ENCODE results near the gene DPCD.
"Not testable (repeated sequence)": the region's sequence is repeated elsewhere in the genome, so short reads cannot be mapped to it uniquely, and the experiment has no call there.

DPCD gene

GRCh38 chr10:101617102-101617823 lies 29.1 kb downstream of the DPCD start:
- FAIRE-seq (no peak), DNase-seq (ENCODE audit: low spot score) (no peak)

GRCh38 chr10:101617824-101618568 lies 29.9 kb downstream of the DPCD start:
- FAIRE-seq (no peak), DNase-seq (ENCODE audit: low spot score) (no peak)

DNA sequence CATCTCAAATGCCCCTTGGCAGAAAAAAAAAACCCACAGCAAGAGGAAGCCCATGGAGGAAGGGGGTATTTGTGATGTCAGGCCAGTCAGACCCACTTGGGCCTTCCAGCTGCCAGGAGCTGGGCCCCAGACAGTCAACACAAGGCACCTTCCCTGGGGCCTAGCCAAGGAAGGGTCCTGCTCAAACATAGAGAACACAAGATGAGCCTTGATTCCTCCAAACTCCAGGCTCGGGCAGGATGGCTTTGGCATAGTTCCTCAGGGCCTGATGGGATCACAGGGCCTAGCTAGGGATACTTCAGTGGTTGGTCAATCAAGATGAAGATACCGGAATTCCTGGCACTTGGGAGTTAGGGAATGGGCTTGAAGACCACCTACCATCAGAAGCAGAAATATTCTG lies 30.8 kb downstream of the DPCD start:
- no peak for FAIRE-seq
- DNase-seq (ENCODE audit: low spot score): no peak

- no peak for FAIRE-seq
Measured at GRCh38 chr10:101619983-101620382, 31.9 kb downstream of the DPCD start.

GRCh38 chr10:101623528-101623927 lies 35.4 kb downstream of the DPCD start:
- no peak for FAIRE-seq

More at GRCh38 chr10:101619983-101620382, 31.9 kb downstream of the DPCD start:
- DNase-seq (ENCODE audit: low spot score): no peak

GRCh38 chr10:101624526-101625102 lies 36.5 kb downstream of the DPCD start:
- DNase-seq (ENCODE audit: low spot score) (no peak), FAIRE-seq (no peak)

More at GRCh38 chr10:101623528-101623927, 35.4 kb downstream of the DPCD start:
- DNase-seq (ENCODE audit: low spot score): no peak

DNA sequence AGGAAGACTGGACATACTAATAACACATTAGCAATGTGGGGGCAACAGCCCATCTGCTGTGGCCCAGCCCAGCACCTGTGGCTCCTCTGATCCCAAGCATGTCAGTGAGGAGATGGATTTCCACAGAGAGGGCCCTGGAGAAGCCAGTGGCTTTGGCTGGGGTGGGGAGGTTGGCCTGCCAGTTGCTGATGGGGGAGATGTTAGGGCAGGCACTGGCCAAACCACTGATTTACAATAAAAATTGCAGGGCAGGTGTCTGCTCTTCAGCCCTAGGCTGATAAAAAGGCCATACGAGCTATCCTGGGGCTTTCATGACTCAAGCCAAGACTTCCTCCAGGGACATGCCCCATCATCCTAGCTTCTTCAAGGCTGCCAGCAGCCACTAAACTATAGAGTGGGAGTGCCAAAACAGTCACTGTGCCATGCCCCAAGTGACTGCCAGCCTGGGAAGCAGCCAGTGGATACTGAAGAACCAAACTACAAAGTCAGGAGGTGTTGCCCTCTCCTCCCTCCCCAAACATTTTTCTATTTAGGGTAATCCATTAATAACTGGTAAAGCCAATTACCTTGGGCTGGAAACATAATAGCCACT lies 37.8 kb downstream of the DPCD start:
- FAIRE-seq (no peak), DNase-seq (ENCODE audit: low spot score) (no peak)

- no peak for FAIRE-seq
- no peak for DNase-seq (ENCODE audit: low spot score)
Measured at GRCh38 chr10:101629837-101630632, 41.9 kb downstream of the DPCD start.

DNA sequence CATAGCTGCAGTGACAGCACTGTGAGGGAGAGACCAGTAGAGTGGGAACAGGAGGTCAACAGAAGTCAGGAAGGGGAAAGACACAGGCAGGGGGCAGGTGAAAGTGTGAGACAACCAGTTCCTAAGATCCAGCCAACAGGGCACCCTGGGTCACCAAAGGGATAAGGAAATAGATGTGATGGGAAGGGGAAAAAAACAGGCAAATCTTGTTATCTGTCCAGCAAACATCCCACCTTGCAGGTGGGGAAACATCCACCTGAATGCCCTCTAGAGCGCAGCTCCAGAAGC lies 42.5 kb downstream of the DPCD start:
- FAIRE-seq (no peak), DNase-seq (ENCODE audit: low spot score) (no peak)

DNA sequence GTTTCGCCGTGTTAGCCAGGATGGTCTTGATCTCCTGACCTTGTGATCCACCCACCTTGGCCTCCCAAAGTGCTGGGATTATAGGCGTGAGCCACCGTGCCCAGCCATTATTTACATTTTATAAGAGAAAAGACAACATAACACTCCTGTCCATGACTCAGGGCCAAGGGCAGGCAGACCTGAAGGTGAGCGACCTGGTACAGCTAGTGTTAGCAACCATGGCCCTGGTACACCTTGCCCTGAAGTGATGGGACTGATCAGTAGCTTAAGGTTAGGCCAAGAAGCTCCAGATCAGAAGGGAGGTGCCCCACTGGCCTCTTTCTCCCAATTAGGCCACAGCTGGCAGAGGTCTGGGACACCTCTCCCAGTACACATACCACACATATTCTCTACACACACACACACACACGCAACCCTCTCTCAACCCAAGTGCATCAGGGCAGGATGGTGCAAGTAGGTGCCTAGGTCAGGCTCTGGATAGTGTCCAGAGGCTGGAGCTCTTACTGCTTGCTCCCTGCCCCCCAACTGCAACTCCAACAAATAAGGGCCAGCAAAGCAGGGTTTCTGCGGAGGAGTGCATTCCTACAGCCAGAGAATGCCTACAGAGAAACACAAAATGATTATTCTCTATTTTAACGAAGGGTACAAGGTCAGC lies 43.8 kb downstream of the DPCD start:
- DNase-seq (ENCODE audit: low spot score) (no peak), FAIRE-seq (no peak)

GRCh38 chr10:101633510-101633909 lies 45.4 kb downstream of the DPCD start:
- FAIRE-seq; DNase-seq (ENCODE audit: low spot score): not testable (repeated sequence)

- FAIRE-seq (no peak), DNase-seq (ENCODE audit: low spot score) (no peak)
Measured at GRCh38 chr10:101639141-101639900, 51.2 kb downstream of the DPCD start.

- FAIRE-seq (no peak), DNase-seq (ENCODE audit: low spot score) (no peak)
Measured at GRCh38 chr10:101643546-101643945, 55.4 kb downstream of the DPCD start.

- FAIRE-seq (no peak), DNase-seq (ENCODE audit: low spot score) (no peak)
Measured at GRCh38 chr10:101644002-101644401, 55.9 kb downstream of the DPCD start.

- FAIRE-seq: no peak
- DNase-seq (ENCODE audit: low spot score): no peak
Measured at GRCh38 chr10:101645659-101646058, 57.5 kb downstream of the DPCD start.

DNA sequence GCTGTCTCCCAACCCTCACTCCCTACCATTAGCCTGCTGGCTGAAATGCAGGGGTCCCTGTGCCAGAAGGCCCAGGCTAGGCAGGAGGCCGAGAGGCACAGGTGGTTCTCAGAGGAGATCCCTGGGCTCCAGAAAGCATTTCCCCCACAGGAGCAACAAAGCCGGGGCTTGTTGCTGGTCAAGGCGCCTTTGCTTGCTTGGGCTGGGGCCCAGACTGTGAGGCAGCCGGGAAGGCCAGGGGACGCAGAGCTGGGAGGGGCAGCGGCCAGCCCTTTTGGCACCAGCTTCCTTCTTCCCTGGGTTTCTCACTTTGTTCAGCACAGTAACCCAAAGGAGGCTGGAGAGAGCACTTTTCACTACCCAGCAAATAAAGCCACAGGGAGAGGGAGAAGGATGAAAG lies 58.2 kb downstream of the DPCD start:
- no peak for DNase-seq (ENCODE audit: low spot score)
- FAIRE-seq: no peak

DNA sequence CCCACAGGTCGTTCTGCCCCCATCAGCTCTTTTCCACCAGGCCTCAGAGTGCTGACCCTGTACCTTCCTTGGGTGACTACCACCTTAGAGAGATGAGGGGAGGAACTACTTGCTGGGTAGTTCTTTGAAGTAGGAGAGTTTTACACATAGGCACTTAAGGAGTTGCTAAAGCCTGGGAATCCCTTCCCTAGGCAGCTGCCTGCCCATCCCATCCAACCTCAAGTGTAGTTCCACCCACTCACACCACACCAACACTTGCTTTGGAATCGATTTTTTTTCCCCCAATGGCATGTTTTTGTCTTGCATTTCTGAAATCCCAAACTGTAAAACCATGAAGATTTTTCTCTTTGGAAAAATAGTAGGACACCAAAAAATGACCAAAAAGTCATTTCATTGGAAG lies 59.1 kb downstream of the DPCD start:
- FAIRE-seq (no peak), DNase-seq (ENCODE audit: low spot score) (no peak)

DNA sequence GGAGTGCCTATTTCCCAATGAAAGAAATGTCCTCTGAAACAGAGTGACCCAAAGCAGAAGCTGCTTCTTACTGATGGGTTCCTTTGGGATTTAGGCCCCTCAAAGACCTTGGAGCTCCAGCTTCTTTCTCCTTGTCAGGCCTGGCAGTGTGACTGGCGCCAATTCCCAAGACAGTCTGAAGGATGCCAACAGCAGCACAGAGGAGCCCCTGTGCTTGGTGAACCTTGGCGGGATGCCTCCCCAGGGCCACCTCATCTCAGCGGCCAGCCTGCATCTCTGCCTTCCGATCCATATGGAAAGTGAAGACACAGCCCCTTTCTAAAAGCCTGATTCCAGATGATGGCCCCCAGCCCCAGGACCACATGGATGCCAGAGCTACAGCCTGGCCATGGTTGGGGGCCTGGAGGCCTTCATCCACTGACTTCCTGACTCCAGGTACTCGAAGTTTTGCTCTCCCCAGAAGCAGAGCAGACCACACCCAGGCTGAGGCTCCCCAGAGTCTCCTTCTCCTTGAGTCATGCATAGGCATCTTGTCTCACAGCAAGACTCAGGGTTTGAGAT lies 61.5 kb downstream of the DPCD start:
- FAIRE-seq: no peak

GRCh38 chr10:101650863-101651262 lies 62.7 kb downstream of the DPCD start:
- FAIRE-seq: no peak
- no peak for DNase-seq (ENCODE audit: low spot score)

More for the DNA sequence above, 61.5 kb downstream of the DPCD start:
- no peak for DNase-seq (ENCODE audit: low spot score)

- DNase-seq (ENCODE audit: low spot score) (no peak), FAIRE-seq (no peak)
Measured at GRCh38 chr10:101651336-101651735, 63.2 kb downstream of the DPCD start.
